B cell (primary cell): ENCODE data around the gene CAPN15.

Experiments
- EZH2 ChIP-seq: IDR thresholded peaks from 2 replicates; pipeline ENCODE4 v1.6.1; 2012; ENCODE audit warnings: borderline replicate concordance, low read depth, mild to moderate bottlenecking, moderate library complexity, low read length; ENCODE audit not compliant: insufficient read depth, poor library complexity, severe bottlenecking
- TF ChIP-seq, protein P1 (sequence below): fragments of 200-600 bp; IDR thresholded peaks from one replicate; pipeline ENCODE4 v1.8.0; 2022; ENCODE audit warnings: antibody characterized with exemption, mild to moderate bottlenecking

DNA sequence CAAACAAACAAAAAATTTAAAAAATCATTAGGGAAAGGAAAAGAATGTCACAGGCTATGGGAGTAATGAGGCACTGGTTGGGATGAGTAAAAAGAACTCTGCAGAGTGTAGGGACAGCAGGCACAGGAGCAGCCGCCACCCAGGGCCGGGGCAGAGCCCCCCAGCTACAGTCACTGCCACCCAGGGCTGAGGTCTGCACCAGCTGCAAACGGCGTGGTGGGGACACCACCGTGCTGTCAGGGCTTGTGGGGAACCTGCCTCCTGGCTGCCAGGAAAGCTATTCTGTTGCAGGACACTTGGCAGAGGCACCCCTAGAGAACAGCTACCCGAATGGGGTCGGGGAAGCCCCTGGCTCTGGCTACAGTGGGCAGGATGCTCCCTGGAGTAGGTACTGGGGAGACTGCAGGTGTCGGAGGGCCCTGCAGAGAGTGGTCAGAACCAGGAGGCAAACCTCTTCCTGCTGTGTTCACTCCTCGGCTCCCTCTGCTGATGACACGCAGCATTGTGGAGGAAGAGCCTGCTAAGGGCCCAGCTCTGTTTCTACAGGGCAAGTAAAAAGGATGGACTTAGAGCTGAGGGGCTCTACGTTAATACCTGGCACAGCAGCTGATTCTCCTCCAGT, 32.3 kb upstream of the CAPN15 start:
- TF ChIP-seq EZH2 = no peak
- TF ChIP-seq, protein P1, sequence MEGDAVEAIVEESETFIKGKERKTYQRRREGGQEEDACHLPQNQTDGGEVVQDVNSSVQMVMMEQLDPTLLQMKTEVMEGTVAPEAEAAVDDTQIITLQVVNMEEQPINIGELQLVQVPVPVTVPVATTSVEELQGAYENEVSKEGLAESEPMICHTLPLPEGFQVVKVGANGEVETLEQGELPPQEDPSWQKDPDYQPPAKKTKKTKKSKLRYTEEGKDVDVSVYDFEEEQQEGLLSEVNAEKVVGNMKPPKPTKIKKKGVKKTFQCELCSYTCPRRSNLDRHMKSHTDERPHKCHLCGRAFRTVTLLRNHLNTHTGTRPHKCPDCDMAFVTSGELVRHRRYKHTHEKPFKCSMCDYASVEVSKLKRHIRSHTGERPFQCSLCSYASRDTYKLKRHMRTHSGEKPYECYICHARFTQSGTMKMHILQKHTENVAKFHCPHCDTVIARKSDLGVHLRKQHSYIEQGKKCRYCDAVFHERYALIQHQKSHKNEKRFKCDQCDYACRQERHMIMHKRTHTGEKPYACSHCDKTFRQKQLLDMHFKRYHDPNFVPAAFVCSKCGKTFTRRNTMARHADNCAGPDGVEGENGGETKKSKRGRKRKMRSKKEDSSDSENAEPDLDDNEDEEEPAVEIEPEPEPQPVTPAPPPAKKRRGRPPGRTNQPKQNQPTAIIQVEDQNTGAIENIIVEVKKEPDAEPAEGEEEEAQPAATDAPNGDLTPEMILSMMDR = no peak
